ENCODE measurements around the gene TMEM107.

DNA sequence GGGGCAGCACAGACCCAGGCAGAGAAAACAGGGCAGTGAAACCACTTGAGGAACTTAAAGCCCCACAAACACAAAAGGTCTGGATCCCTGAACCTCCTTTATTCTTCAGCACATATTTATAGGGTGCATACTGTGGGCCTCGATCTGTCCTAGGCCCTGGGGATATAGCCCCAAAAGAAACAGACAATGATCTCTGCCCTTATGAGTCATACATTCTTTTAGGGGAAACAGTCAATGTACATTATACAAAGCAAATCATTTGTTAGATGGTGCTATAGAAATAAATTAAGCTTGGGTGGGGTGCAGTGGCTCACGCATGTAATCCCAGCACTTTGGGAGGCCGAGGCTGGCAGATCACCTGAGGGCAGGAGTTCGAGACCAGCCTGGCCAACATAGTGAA, 42.2 kb downstream of the TMEM107 start:
- TF ChIP-seq, protein P1, sequence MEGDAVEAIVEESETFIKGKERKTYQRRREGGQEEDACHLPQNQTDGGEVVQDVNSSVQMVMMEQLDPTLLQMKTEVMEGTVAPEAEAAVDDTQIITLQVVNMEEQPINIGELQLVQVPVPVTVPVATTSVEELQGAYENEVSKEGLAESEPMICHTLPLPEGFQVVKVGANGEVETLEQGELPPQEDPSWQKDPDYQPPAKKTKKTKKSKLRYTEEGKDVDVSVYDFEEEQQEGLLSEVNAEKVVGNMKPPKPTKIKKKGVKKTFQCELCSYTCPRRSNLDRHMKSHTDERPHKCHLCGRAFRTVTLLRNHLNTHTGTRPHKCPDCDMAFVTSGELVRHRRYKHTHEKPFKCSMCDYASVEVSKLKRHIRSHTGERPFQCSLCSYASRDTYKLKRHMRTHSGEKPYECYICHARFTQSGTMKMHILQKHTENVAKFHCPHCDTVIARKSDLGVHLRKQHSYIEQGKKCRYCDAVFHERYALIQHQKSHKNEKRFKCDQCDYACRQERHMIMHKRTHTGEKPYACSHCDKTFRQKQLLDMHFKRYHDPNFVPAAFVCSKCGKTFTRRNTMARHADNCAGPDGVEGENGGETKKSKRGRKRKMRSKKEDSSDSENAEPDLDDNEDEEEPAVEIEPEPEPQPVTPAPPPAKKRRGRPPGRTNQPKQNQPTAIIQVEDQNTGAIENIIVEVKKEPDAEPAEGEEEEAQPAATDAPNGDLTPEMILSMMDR (conservative IDR thresholded peaks at IDR 0.05 in 1 of 2, IDR thresholded peaks at IDR 0.05 in 1 of 2; ENCODE audit: extremely low read depth in 1 of 2, insufficient read depth in 1 of 2, low read depth in 1 of 2, low read length in 2 of 2) = no peak
- TF ChIP-seq EZH2 (IDR thresholded peaks at IDR 0.05; ENCODE audit: borderline replicate concordance, low read length) = no peak

Data from mammary epithelial cell (primary cell).